GM18519 (cell line): Measurements from ENCODE around the gene HSDL1.
A peak's percentile ranks its signal among the peaks of the same experiment; 100 is the strongest.
"Not testable (repeated sequence)": the region's sequence is repeated elsewhere in the genome, so short reads cannot be mapped to it uniquely, and the experiment has no call there.

ENCODE experiments used
- ATAC-seq: cut with Tn5 transposase; IDR thresholded peaks from one replicate; pipeline ENCODE4 v1.9.1; 2021; ENCODE audit warnings: mild to moderate bottlenecking, moderate library complexity; ENCODE audit not compliant: unreplicated experiment, low FRiP score

The HSDL1 gene

DNA sequence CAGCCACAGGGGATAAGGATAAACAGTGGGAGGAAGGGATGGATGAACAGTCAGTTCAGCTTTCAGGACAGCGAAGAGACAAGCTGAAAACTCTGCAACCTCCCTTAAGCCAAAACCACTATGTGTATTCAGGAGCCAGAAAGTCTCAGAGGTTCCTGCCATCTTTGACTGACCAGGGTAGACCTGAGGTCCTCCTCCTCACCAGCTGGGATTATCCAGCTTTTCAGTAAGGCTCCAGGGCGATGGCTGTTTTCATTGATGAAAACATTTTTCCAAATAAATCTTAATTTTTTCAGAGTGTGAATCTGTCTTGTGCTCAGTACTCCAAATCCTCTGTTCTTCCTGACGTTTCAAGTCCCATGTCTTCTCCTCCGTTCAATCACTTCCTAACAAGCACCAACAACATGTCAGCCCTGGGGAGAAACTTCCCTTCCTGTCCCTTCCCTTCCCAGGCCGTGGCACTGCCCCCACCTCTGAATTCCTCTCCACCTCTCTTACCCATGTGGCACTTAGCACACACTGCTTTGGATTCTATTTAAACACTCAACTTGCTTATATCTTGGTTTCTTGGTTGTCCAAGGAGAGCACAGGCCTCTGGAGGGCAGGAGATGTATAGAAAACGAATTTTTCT, 5.2 kb downstream of the HSDL1 start:
- no peak for ATAC-seq

DNA sequence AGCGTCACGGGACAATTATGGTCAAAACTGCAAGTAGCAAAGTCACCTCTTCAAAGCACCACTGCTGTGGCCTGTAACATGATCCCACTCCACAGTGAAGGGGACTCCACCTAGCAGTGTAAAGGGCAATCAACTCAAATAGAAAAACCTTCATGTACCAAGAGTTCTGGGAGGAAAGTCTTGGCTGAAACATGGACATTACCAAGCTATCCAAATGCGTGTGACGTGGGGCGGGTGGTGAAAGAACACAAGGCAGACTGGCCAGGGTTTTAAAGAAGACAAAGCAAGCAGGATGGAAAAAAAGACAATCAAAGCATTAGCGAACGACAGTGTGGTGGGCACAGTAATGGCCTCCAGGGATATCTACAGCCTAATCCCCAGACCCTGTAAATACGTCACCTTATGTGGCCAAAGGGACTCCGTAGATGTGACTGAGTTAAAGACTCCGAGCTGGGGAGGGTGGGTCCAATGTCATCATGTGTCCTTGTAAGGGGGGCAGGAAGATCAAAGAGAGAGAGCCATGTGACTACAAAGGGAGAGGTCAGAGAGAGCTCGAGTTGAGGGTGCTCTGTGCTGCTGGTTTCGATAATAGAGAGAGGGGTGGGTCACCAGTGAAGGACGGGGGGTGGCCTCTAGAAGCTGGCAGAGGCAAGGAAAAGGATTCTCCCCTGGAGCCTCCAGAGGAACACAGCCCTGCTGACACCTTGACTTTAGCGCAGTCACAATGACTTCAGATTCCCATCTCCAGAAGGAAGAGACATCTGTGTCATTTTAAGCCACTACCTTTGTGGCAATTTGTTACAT, 6.0 kb downstream of the HSDL1 start:
- ATAC-seq: no peak

DNA sequence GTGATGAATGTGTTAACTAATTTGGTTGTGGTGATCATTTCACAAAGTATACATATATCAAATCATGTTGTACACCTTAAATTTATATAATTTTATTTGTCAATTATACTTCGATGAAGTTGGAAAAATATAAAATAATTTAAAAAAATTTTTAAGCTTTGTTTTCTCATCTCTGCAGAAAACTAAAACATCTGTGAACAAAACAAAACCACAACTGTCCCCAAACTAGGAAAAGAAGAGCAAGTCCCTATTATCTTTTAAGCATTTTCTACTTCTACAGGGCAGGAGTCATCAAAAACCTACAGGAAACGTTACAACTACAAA, 6.5 kb downstream of the HSDL1 start:
- ATAC-seq: no peak

DNA sequence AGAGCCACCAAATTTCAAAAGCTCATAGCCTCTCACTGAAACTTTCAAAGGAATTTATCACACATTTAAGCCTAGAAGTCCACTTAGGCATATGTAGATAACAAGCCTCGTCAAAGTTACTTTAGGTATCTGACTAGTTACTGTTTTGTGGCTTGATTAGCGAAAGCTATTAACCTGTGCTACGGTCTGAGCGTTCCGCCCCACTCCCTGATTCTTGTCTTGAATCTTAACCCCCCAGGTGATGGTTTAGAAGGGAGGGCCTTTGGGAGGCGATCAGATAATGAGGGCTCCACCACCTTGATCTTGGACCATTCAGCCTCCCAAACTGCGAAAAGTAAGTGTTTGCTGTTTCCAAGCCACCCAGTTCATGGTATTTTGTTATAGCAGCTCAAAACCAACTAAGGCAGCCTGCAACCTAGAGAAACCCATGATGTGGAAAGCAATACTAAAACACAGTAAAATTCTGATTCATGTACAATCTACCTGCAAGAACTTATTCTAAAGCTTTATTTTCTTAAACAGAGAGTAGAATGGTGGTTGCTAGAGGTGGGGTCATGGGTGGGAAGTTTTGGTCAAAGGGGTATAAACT, 7.1 kb downstream of the HSDL1 start:
- ATAC-seq: no peak

DNA sequence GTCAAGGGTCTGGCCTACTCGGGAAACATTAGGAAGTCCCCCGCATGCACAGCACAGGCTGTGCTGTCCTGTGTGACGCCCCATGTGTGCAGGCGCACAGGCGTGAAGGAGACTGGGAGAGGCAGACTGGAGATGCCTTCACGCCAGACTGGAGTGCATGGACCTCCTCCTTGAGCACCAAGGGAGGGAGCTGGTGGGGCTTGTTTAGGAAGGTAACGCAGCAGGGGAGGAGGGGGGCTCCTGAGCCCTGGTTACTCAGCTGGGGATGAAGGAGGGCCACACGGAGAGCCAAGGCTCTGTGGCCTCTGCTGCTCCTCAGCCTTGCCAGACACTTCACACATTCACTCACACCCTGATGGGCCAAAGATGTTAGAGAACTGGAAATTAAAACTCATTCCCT, 7.7 kb downstream of the HSDL1 start:
- ATAC-seq: no peak

DNA sequence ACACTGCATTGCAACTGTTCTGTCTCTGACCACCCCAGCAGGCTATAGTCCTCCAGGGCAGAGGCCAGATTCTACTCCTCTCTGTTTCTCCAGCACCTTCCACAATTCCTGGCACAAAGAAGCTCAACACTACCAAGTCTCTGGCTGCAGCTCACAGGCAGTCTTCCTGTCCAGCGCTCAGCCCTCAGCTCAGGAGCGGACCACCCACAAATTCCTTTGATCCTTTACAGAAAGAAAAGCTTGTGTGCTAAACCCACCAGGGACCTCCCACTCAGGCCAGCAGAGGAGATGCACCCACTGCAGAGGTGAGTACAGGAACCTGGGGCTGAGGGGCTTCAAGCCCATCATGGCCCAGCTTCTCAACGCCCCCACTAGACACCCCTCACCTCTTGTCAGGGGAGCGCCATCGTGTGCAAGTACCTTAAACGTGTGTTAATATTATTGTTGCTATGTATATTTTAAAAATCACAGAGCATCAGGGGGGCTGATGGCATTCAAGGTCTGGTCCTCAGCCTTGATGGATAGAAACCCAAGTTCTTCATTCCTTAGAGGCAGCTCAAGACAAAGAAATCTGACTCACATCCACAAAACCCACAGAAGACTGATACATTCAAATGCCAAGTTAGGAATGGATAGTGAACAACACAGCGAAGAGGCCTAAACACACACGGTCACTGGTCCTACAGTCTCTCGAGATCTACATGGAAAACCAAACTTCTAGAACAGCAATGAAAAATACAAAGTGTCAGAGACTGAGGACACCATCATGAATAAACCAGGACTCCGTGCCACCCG, 8.4 kb downstream of the HSDL1 start:
- ATAC-seq: no peak

DNA sequence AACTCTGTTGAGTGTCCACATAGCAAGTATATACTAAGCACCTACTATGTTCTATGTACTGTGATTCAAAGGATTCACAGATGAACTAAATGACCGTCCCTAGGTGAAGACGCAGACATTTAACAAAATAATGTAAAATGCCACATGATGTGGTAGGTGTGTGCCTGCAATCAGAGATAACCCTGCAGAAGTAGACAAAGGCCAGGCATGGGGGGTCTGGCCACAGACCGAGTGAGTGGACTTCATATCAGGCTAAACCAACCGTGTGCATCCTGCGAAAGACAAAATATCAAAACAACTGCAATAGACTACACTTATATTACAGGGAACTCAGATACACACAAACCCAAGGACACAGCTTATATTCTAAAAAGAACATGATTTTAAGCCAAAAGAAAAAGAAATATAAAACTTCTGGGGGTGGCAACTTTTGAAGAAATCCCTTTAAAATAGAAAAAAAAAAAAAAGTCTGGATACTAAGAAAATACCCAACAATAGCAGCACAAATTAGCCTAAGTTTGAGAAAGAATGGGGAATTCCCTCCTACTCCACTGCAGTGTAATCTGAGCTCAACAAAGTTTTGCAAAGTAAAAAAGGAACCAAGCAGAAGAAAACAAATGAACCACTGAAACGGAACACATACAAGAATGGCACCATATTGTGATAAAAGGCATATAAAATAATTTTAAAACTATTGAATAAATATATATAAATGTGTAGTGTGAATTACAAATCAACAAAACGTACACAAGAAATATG, 12.3 kb downstream of the HSDL1 start:
- no peak for ATAC-seq

DNA sequence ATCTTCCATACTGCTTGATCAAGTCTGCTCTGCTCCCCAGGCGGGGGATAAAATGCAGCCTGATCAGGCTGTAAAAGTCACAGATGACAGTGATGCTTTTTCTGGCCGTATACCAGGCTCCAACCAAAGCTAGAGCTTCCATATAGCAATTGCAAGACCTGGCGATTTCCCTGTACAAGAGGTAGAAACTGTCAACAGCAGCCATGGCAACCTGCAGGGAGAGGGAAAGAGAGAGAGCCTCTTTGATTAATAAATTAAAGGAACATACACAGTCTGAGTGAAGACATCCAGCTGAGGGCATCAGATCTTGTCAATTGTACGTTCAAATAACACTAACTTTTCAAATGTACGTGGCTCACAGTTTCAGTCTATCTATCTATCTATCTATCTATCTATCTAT, 13.9 kb downstream of the HSDL1 start:
- no peak for ATAC-seq

DNA sequence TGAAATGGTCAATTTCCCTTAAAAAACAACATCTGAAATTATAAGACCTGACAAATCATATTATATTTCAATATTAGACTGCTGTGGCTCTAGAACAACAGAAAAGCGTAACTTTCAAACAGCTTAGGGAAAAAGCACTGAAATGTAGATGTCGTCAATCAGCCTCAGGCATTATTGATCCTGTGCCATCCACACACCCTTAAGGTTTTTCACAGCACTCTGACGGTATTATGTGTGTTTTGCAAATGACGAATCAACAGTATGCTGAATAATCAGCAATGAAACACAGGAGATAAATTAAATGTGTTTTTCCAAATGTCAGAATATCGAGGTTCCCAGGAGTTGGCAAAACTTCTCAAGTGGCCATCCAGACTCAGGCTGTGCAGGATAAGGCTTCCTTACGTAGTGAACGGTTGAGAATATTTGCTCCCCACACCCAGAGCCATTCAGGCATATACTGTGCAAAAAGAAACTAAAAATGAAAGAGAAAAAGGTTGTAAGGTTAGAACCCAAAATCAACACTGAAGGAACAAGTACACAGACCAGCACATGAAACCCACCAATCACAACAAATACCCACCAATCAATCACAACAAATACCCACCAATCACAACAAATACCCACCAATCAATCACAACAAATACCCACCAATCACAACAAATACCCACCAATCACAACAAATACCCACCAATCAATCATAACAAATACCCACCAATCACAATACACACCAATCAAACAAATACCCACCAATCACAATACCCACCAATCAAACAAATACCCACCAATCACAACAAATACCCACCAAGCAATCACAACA, 20.5 kb downstream of the HSDL1 start:
- no peak for ATAC-seq

DNA sequence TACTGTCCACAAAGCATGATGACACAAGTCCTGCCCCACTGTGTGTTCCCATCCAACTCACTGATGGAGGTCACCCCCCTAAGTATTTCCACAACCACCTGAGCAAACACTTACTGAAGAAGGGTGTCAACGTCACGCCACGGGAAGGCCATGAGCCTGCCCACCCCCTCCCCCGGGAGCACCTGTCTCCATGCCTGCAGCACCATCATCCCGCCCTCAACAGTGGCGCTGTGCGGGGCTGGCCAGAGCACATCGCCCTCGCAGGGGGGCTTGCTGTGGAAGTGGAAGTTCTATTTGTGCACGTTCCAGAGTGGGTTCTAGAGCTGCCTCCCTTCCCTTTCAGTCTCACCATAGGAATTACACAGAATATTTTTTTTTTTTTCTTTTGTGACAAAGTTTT, 24.0 kb downstream of the HSDL1 start:
- ATAC-seq: no peak

DNA sequence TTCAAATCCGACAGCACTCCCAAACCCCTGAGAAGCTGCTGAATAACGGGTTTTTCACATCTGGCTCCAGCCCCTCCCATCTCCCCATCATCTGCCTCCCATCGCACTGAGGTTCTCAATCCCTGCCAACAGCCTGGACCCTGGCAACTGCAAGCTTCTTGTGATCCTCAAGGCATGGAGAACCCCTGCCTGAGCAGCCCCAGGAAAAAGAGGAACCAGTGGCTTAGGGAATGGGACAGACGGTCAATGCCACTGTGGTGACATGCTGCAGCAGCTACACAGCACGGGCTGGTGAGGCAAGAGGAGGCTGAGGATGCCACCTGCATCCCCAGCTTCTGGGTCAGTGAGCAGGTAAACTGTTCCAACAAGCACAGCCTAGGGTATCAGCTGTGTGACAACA, 25.0 kb downstream of the HSDL1 start:
- ATAC-seq: no peak

DNA sequence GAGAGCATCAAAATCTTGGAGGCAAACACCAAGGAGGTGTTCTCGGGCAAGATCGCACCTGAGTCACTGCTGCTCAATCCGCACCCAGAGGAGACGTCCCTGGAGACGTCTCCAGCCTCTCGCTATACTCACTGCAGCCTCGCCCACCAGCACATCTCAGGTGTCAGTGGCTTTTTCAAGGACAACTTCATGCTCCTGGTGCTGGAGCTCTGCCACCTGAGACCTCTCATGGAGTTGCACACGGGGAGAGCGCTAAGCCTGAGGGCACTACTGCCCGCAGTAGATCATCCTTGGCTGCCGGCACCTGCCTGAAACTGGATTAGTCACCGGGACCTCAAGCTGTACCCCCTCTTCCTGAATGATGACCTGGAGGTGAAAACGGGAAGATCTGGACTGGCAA, 25.6 kb downstream of the HSDL1 start:
- ATAC-seq: no peak

DNA sequence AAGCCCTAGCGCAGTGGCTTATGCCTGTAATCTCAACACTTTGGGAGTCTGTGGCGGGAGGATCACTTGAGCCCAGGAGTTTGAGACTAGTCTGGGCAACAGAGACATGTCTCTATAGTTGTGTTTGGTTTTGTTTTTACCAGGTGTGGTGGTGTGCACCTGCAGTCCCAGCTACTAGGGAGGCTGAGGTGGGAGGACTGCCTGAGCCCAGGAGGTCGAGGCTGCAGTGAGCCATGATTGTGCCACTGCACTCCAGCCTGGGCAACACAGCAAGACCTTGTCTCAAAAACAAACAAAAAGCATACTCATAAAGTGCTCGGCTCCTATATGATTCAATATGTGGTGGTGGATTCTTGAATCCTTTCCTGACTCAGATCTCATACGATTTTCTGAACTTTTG, 26.7 kb downstream of the HSDL1 start:
- not testable (repeated sequence) for ATAC-seq

DNA sequence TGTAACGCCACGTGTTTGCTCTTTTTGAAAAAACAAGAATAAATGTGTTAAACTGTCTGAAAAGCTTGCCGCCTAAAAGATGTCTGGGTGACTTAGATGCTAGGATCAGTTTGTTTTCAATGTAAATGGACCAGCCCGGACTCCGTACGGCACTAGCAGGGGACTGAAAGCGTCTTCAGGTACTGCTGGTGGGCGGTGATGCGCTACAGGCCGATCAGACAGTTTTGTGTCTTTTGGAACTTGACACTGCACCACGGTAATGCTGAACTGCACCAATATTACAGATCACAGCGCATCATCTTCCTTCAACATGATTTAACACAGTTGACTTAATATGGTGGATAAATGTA, 27.5 kb downstream of the HSDL1 start:
- no peak for ATAC-seq

DNA sequence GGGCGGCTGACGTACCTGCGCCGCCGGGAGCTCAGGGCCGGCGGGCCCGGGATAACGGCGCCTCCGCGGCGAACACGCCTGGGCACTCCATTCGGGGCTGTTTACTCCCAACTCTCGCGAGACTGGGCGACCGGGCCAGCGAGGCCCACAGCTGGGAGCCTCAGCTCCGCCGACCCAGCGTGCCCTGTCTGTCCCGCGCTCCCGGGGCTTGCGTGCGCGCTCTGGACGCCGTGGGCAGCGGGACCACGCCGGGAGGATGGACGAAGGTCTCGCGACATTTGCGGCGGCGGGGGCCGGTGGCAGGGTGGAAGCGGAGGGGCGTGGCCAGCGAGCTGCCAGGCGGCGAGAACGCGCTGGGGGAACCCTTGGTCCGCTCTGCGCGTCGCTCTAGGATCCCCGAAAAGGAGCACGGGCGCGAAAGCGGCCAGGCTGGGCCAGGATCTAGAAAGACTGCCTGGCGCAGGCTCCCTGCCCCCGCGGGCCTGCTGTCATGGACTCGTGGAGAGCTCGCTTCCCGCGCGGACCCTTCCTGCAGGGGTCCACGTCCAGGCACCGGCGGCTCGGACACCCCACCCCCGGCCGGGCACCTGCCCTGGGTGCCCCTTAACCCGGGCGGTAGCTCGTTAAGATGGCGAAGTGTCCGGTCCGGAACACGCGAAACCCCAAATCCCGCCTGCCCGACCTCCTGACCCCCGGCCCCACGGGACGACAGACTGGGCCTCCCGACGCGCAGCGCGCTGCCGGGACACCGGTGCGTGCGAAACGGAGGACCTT, 28.1 kb downstream of the HSDL1 start, which contains the start of gene MBTPS1:
MBTPS1 (minus strand) TSS at position 223 of the 774 bp plus-strand sequence. CDS start 15,159 bp downstream, outside the sequence.
- peak; percentile 79 for ATAC-seq

DNA sequence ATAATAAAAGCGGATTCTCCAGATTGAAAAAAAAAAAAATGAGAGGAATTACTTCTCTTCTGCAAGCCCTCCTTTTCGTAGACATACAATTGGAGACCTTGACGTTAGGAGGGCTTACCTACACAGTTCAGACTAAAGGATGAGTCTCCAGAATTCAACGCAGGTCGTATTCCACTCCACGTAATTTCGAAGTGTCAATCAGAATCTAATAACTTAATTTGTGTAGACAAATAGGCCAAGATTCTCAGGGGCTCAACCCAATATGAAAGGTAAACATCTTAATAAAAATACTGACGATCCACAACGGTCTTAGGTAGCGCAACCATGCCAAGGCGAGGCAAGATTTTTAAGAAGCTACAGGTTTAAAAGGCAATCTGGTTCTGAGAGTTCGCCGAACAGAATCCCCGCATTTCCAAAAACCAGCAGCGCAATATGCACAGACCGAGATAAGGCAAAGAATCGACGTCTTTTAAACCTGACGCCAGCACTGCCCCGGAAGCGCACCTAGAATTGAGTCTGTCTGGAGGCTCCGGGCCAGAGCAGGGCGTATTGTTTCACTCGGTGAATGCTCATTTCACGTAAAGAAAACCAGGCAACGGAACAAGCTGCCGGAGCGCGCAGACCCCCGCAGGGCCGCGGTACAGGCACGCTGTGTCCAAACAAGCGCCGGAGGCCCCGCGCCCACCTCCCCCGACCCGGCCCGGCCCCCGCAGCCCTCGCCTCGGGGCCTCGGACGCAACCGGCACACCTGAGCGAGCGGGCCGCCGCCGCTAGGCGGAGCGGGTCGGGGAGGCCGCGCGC, 28.9 kb downstream of the HSDL1 start:
- peak; percentile 12 for ATAC-seq

DNA sequence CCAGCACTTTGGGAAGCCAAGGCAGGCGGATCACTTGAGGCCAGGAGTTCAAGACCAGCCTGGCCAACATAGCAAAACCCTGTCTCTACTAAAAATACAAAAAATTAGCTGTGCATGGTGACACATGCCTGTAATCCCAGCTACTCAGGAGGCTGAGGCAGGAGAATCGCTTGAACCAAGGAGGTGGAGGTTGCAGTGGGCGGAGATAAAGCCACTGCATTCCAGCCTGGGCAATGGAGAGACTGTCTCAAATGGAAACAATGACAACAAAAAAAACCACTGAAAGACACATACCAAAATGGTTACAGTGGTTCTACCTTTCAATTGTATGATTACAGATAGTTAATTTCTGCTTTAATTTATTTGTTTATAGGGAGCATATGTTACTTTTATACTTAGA, 33.0 kb downstream of the HSDL1 start:
- not testable (repeated sequence) for ATAC-seq

DNA sequence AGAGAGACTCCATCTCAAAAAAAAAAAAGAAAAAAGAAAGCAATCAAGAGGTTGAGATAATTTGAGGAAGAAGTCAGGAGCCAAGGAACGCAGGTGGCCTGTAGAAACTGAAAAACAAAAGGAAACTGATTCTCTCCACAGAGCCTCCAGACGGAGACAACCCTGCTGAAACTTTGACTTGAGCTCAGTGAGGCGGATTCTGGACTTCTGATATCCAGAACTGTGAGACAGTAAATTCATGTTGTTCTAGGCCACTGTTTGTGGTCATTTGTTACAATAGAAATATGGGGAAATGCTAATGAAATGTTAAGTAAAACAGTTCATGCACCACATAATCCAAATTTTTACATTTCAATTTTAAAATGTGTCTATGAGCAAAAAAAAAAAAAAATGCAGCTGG, 33.5 kb downstream of the HSDL1 start:
- no peak for ATAC-seq
